Panc1 (cell line): ENCODE results near the gene MACROD2. TPM values are rescaled to one million over a fixed set of nuclear protein-coding genes. Genes with fewer than 3 reads are reported as not detected.

Experiments
- ATAC-seq: fragments of 200-7000 bp; cut with Tn5 transposase; 2 replicates; pipeline ENCODE4 v1.9.1; 2020; ENCODE audit warnings: mild to moderate bottlenecking, moderate library complexity
- BruUV-seq: library from RNA; stranded (reverse); fragments of 400-500 nt; replicated peaks from 2 replicates; lab custom pipeline; 2021; lab: Mats Ljungman, UMichigan
- CTCF ChIA-PET: fragments of 300-600 bp; sonication (Branson Sonifier 250); formaldehyde crosslinking; loops from one replicate; lab custom pipeline; 2022; ENCODE audit warnings: antibody characterized with exemption; lab: Charles Lee
- POLR2A ChIA-PET: fragments of 300-600 bp; sonication (Branson Sonifier 250); formaldehyde crosslinking; loops from one replicate; lab custom pipeline; 2022; ENCODE audit warnings: antibody characterized with exemption; lab: Charles Lee
- DNase-seq: peaks from one replicate; pipeline ENCODE4 v3.0.0-alpha.2; 2010; ENCODE audit warnings: low read depth, low spot score
- H3K27ac ChIP-seq: 2 replicates; pipeline ENCODE4 v1.5.1; 2011; ENCODE audit warnings: mild to moderate bottlenecking, low read length, inconsistent platforms
- H3K27me3 ChIP-seq: fragments of 200-500 bp; sonication (Bioruptor generic); 2 replicates; pipeline ENCODE4 v1.6.0; 2014; ENCODE audit warnings: low read length, inconsistent platforms; ENCODE audit not compliant: control insufficient read depth, insufficient read depth
- H3K36me3 ChIP-seq: fragments of 200-500 bp; sonication (Bioruptor generic); 2 replicates; pipeline ENCODE4 v1.5.1; 2014; ENCODE audit warnings: inconsistent platforms, mild to moderate bottlenecking, low read length, moderate library complexity; ENCODE audit not compliant: control insufficient read depth, insufficient read depth
- H3K4me1 ChIP-seq: 2 replicates; pipeline ENCODE4 v1.5.1; 2011; ENCODE audit warnings: inconsistent platforms, mild to moderate bottlenecking, low read length, moderate library complexity; ENCODE audit not compliant: control insufficient read depth, insufficient read depth
- H3K4me3 ChIP-seq, 2 experiments: 2 replicates each; pipeline ENCODE4 v1.5.1; 2011 to 2012; ENCODE audit warnings: low read depth in 2 of 2, low read length in 2 of 2, mild to moderate bottlenecking in 2 of 2, inconsistent platforms in 1 of 2, moderate library complexity in 1 of 2
- H3K9me3 ChIP-seq: fragments of 200-500 bp; sonication (Bioruptor generic); 2 replicates; pipeline ENCODE4 v1.5.1; 2014; ENCODE audit warnings: low read depth, mild to moderate bottlenecking, inconsistent platforms, low read length, moderate library complexity; ENCODE audit not compliant: control insufficient read depth, insufficient read depth
- POLR2AphosphoS5 ChIP-seq: IDR thresholded peaks from 2 replicates; pipeline ENCODE4 v1.6.1; 2012; ENCODE audit warnings: mild to moderate bottlenecking, low read depth, low read length, moderate library complexity
- SIN3A ChIP-seq: IDR thresholded peaks from 2 replicates; pipeline ENCODE4 v1.6.1; 2012; ENCODE audit warnings: low read depth, mild to moderate bottlenecking, low read length, moderate library complexity, borderline replicate concordance; ENCODE audit not compliant: insufficient read depth
- TCF7L2 ChIP-seq: IDR thresholded peaks from 2 replicates; pipeline ENCODE4 v1.6.1; 2011; ENCODE audit warnings: mild to moderate bottlenecking, low read depth, low read length, inconsistent platforms
- in situ Hi-C: cut with HindIII; loops from 2 replicates; pipeline ENCODE4 v1.10.0; 2016; ENCODE audit warnings: low sequenced_read_pairs, low pct_unique_long_range_greater_than_20kb
- intact Hi-C: fragments of 100-400 bp; cut with micrococcal nuclease; formaldehyde crosslinking; loops from one replicate; pipeline ENCODE4 v1.10.0; 2022; ENCODE audit not compliant: unreplicated experiment
- total RNA-seq: library from RNA; stranded (reverse); gene quantifications from one replicate; pipeline ENCODE4 v1.2.1, GENCODE V29; 2021; ENCODE audit not compliant: unreplicated experiment
- TF ChIP-seq, protein P1 (sequence below), 2 experiments: IDR thresholded peaks; 2 replicates each; pipeline ENCODE4 v1.6.1; 2011 to 2012; ENCODE audit warnings: low read depth in 2 of 2, control low read depth in 1 of 2, low read length in 1 of 2, mild to moderate bottlenecking in 1 of 2, moderate library complexity in 1 of 2; ENCODE audit not compliant: insufficient read depth in 1 of 2
- TF ChIP-seq, protein P2 (sequence below): fragments of 450-650 bp; IDR thresholded peaks from 2 replicates; pipeline ENCODE4 v1.5.1; 2017; ENCODE audit warnings: mild to moderate bottlenecking

MACROD2 gene
- total RNA-seq, 1 experiment from 2014 or later: 1.2 TPM

GRCh38 chr20:14559612-14560011, 564.3 kb downstream of the MACROD2 start:
- H3K27ac ChIP-seq: no peak overlapping the region
- in situ Hi-C loops (no loop called here), intact Hi-C loops (no loop called here)
- ChIA-PET CTCF (no interaction called here), POLR2A (no interaction called here)
- H3K36me3 ChIP-seq: no peaks in the 10 kb centered on the region
- H3K9me3 ChIP-seq: no peaks in the 10 kb centered on the region
- ATAC-seq: no peak
- no peak for DNase-seq
- TF ChIP-seq POLR2AphosphoS5 (no peak), TCF7L2 (no peak), SIN3A (no peak)
- TF ChIP-seq, protein P1, sequence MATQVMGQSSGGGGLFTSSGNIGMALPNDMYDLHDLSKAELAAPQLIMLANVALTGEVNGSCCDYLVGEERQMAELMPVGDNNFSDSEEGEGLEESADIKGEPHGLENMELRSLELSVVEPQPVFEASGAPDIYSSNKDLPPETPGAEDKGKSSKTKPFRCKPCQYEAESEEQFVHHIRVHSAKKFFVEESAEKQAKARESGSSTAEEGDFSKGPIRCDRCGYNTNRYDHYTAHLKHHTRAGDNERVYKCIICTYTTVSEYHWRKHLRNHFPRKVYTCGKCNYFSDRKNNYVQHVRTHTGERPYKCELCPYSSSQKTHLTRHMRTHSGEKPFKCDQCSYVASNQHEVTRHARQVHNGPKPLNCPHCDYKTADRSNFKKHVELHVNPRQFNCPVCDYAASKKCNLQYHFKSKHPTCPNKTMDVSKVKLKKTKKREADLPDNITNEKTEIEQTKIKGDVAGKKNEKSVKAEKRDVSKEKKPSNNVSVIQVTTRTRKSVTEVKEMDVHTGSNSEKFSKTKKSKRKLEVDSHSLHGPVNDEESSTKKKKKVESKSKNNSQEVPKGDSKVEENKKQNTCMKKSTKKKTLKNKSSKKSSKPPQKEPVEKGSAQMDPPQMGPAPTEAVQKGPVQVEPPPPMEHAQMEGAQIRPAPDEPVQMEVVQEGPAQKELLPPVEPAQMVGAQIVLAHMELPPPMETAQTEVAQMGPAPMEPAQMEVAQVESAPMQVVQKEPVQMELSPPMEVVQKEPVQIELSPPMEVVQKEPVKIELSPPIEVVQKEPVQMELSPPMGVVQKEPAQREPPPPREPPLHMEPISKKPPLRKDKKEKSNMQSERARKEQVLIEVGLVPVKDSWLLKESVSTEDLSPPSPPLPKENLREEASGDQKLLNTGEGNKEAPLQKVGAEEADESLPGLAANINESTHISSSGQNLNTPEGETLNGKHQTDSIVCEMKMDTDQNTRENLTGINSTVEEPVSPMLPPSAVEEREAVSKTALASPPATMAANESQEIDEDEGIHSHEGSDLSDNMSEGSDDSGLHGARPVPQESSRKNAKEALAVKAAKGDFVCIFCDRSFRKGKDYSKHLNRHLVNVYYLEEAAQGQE (IDR thresholded peaks at IDR 0.05; ENCODE audit: insufficient read depth in 1 of 2, low read depth in 2 of 2, low read length in 1 of 2): no peak
- TF ChIP-seq, protein P2, sequence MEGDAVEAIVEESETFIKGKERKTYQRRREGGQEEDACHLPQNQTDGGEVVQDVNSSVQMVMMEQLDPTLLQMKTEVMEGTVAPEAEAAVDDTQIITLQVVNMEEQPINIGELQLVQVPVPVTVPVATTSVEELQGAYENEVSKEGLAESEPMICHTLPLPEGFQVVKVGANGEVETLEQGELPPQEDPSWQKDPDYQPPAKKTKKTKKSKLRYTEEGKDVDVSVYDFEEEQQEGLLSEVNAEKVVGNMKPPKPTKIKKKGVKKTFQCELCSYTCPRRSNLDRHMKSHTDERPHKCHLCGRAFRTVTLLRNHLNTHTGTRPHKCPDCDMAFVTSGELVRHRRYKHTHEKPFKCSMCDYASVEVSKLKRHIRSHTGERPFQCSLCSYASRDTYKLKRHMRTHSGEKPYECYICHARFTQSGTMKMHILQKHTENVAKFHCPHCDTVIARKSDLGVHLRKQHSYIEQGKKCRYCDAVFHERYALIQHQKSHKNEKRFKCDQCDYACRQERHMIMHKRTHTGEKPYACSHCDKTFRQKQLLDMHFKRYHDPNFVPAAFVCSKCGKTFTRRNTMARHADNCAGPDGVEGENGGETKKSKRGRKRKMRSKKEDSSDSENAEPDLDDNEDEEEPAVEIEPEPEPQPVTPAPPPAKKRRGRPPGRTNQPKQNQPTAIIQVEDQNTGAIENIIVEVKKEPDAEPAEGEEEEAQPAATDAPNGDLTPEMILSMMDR: no peak
- H3K27me3 ChIP-seq: no peaks in the 10 kb centered on the region
- BruUV-seq: no TSS peak
- H3K4me3 ChIP-seq: no peak overlapping the region
- H3K4me1 ChIP-seq: no peaks in the 10 kb centered on the region

DNA sequence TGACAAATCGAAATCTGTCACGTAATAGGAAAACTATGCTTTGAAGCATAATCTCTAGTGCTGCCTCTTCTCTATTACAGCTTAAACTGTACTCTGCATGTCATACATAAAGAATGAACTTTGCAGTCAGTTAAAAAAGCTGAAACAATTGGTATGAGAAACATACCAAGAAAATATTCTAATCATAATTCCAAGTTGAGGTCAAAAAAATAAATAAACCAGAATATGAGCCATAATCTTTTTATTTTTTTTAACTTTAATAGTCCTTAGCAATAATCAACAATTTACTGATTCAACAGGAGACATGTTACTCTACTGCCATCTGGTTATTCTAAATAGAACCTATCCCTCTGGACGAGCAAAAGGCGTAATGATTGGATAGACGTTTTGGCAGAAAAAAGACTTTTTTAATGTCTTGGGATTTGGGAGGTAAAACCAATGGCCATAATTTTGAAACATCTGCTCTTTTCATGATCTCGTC, 566.5 kb downstream of the MACROD2 start:
- H3K27me3 ChIP-seq: no peaks in the 10 kb centered on the region
- DNase-seq (no peak), ATAC-seq (no peak)
- H3K36me3 ChIP-seq: no peaks in the 10 kb centered on the region
- ChIA-PET CTCF (no interaction called here), POLR2A (no interaction called here)
- TF ChIP-seq TCF7L2 (no peak), SIN3A (no peak), POLR2AphosphoS5 (no peak)
- TF ChIP-seq, protein P1 (IDR thresholded peaks at IDR 0.05; ENCODE audit: insufficient read depth in 1 of 2, low read depth in 2 of 2, low read length in 1 of 2): no peak
- TF ChIP-seq, protein P2: no peak
- H3K4me1 ChIP-seq: no peaks in the 10 kb centered on the region
- in situ Hi-C loops (no loop called here), intact Hi-C loops (no loop called here)
- no peak overlapping the region for H3K27ac ChIP-seq
- H3K4me3 ChIP-seq: no peak overlapping the region
- no peaks in the 10 kb centered on the region for H3K9me3 ChIP-seq
- no TSS peak for BruUV-seq
